Smooth muscle cell (in vitro differentiated cells): ENCODE results near the gene SV2B. TPM values are rescaled to one million over a fixed set of nuclear protein-coding genes. Genes with fewer than 3 reads are reported as not detected.

Source experiments
- DNase-seq: peaks from one replicate; lab custom pipeline; 2025; ENCODE audit not compliant: unreplicated experiment; lab: John Stamatoyannopoulos, UW
- H2AFZ ChIP-seq: fragments of 200-600 bp; sonication (generic); 2 replicates; pipeline ENCODE4 v1.6.0; 2016; ENCODE audit warnings: antibody characterized with exemption, low read depth, mild to moderate bottlenecking
- H3F3A ChIP-seq: fragments of 200-600 bp; sonication (generic); 2 replicates; pipeline ENCODE4 v1.6.0; 2017; ENCODE audit warnings: antibody characterized with exemption, low read depth
- H3K27ac ChIP-seq: fragments of 200-600 bp; sonication (generic); 2 replicates; pipeline ENCODE4 v1.5.1; 2016; ENCODE audit warnings: low read depth, mild to moderate bottlenecking
- H3K27me3 ChIP-seq: fragments of 200-600 bp; sonication (generic); 2 replicates; pipeline ENCODE4 v1.6.1; 2016; ENCODE audit warnings: low read depth, mild to moderate bottlenecking
- H3K36me3 ChIP-seq: fragments of 200-600 bp; sonication (generic); 2 replicates; pipeline ENCODE4 v1.5.1; 2016; ENCODE audit warnings: low read depth
- H3K4me1 ChIP-seq: fragments of 200-600 bp; sonication (generic); 2 replicates; pipeline ENCODE4 v1.5.1; 2016; ENCODE audit warnings: low read depth
- H3K4me2 ChIP-seq: fragments of 200-600 bp; sonication (generic); 2 replicates; pipeline ENCODE4 v1.6.0; 2016; ENCODE audit warnings: mild to moderate bottlenecking
- H3K4me3 ChIP-seq: fragments of 200-600 bp; sonication (generic); 2 replicates; pipeline ENCODE4 v1.5.1; 2016; ENCODE audit warnings: mild to moderate bottlenecking
- H3K79me2 ChIP-seq: fragments of 200-600 bp; sonication (generic); 2 replicates; pipeline ENCODE4 v1.6.0; 2016; ENCODE audit warnings: low read depth, mild to moderate bottlenecking
- H3K9ac ChIP-seq: fragments of 200-600 bp; sonication (generic); 2 replicates; pipeline ENCODE4 v1.6.0; 2016; ENCODE audit warnings: low read depth
- H3K9me3 ChIP-seq: fragments of 200-600 bp; sonication (generic); replicated peaks from 2 replicates; pipeline ENCODE4 v1.5.1; 2016; ENCODE audit warnings: low read depth
- H4K20me1 ChIP-seq: fragments of 200-600 bp; sonication (generic); 2 replicates; pipeline ENCODE4 v1.6.0; 2016; ENCODE audit warnings: low read depth
- WGBS: methylation state at CpG from one replicate; pipeline ENCODE4 v1.1.7; 2016; ENCODE audit warnings: low lambda C conversion rate; 5-methylcytosine and 5-hydroxymethylcytosine counted together
- polyA plus RNA-seq: library from polyadenylated mRNA; unstranded; fragments of >200 nt; fragmentation: Nextera tagmentation; extraction: Ambion mirVana; gene quantifications from 2 replicates; pipeline ENCODE4 v1.2.1, GENCODE V29; 2016
- total RNA-seq: library from RNA; depleted of rRNA; stranded (reverse); fragments of >200 nt; gene quantifications from 2 replicates; pipeline ENCODE4 v1.2.3, GENCODE V29; 2014
- TF ChIP-seq, protein P1 (sequence below): fragments of 200-600 bp; sonication (generic); IDR thresholded peaks from 2 replicates; pipeline ENCODE4 v1.5.1; 2017; ENCODE audit warnings: borderline replicate concordance, mild to moderate bottlenecking, antibody characterized with exemption; ENCODE audit not compliant: insufficient read depth, poor library complexity, severe bottlenecking

SV2B gene
- total and polyA plus RNA-seq, 2 experiments from 2014 or later = not detected

DNA sequence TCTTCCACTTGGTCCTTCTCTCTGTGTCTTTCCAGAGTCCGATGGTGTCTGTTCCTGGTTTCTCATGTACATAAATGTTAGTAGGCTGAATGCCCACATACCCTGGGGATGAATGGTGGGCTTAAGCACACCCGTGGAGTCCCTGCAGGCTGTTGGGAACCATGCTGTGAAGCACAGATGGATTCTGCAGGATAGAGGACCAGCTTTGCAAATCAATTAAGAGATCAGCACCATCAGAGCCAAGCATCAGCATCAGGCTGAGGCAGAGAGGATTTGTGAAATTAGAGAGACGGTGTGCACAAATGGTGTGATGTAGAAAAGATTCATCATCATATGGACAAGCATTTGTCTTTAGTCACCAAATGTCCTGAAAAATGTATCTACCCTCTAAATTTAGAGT is 127.1 kb downstream of the SV2B start:
- H3K4me1 ChIP-seq = peaks cover 3% of the 10 kb centered on the region
- TF ChIP-seq, protein P1, sequence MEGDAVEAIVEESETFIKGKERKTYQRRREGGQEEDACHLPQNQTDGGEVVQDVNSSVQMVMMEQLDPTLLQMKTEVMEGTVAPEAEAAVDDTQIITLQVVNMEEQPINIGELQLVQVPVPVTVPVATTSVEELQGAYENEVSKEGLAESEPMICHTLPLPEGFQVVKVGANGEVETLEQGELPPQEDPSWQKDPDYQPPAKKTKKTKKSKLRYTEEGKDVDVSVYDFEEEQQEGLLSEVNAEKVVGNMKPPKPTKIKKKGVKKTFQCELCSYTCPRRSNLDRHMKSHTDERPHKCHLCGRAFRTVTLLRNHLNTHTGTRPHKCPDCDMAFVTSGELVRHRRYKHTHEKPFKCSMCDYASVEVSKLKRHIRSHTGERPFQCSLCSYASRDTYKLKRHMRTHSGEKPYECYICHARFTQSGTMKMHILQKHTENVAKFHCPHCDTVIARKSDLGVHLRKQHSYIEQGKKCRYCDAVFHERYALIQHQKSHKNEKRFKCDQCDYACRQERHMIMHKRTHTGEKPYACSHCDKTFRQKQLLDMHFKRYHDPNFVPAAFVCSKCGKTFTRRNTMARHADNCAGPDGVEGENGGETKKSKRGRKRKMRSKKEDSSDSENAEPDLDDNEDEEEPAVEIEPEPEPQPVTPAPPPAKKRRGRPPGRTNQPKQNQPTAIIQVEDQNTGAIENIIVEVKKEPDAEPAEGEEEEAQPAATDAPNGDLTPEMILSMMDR = no peak
- H3K79me2 ChIP-seq = no peaks in the 10 kb centered on the region
- no peak for DNase-seq
- H3K36me3 ChIP-seq = no peaks in the 10 kb centered on the region
- H2AFZ ChIP-seq = no peak overlapping the region
- H3K9me3 ChIP-seq = no peaks in the 10 kb centered on the region
- H3K4me3 ChIP-seq = no peak overlapping the region
- H3F3A ChIP-seq = no peaks in the 10 kb centered on the region
- H3K4me2 ChIP-seq = no peak overlapping the region
- H3K9ac ChIP-seq = no peak overlapping the region
- 77% methylated on average over 3 of the region's 3 CpGs for WGBS
- no peak overlapping the region for H3K27ac ChIP-seq
- H3K27me3 ChIP-seq = peaks cover 42% of the 10 kb centered on the region
- no peaks in the 10 kb centered on the region for H4K20me1 ChIP-seq

DNA sequence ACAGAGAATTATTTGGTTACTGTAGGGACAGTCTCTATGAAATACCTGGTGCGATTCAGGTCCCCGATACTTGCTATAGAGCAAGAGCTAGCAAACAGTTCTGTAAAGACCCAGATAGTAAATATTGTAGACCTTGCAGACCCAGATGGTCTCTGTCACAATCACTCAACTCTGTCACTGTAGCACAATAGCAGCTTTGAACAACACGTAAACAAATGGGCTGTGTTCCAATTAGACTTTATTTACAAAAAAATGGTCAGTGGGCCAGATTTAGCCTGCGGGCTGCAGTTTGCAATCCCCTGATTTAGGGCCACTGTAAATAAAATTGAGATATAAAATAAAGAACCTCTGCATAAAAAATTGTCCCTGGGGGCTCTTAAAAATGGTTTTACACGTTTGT is 127.7 kb downstream of the SV2B start:
- TF ChIP-seq, protein P1 = no peak
- H3K27ac ChIP-seq = no peak overlapping the region
- WGBS = 71% methylated on average over 5 of the region's 5 CpGs
- no peaks in the 10 kb centered on the region for H3F3A ChIP-seq
- no peak overlapping the region for H2AFZ ChIP-seq
- no peak for DNase-seq
- no peaks in the 10 kb centered on the region for H3K79me2 ChIP-seq
- peaks cover 37% of the 10 kb centered on the region for H3K27me3 ChIP-seq
- no peak overlapping the region for H3K4me2 ChIP-seq
- peaks cover 3% of the 10 kb centered on the region for H3K4me1 ChIP-seq
- H3K36me3 ChIP-seq = no peaks in the 10 kb centered on the region
- no peak overlapping the region for H3K9ac ChIP-seq
- no peaks in the 10 kb centered on the region for H4K20me1 ChIP-seq
- no peaks in the 10 kb centered on the region for H3K9me3 ChIP-seq
- no peak overlapping the region for H3K4me3 ChIP-seq

DNA sequence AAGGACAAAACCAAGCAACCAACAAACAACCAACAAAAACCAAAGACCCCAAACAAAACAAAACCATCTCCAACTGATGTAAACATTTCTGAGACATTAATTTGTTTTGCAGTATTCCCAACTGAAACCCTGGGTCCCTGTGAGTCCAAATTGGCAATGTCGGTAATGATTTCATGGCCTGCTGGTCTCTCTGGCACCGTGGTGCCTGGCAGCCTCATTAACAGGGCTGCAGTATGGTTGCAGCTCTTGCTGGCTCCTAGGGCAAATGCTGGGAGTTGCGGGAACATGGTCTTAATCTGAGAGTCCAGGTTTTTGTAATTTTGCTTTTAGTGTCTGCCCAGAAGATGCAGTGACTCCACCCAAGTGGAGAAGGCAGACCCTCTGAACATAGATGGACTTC is 128.3 kb downstream of the SV2B start:
- Histone ChIP-seq H3K79me2 (no peaks in the 10 kb centered on the region), H3K27me3 (peaks cover 31% of the 10 kb centered on the region), H3K36me3 (no peaks in the 10 kb centered on the region), H3K9me3 (no peaks in the 10 kb centered on the region), H3K27ac (no peak overlapping the region), H3K4me1 (peaks cover 3% of the 10 kb centered on the region), H2AFZ (no peak overlapping the region), H3K9ac (no peak overlapping the region), H4K20me1 (no peaks in the 10 kb centered on the region), H3F3A (no peaks in the 10 kb centered on the region), H3K4me2 (no peak overlapping the region), H3K4me3 (no peak overlapping the region)
- TF ChIP-seq, protein P1 = no peak
- no peak for DNase-seq
- 82% methylated on average over 3 of the region's 3 CpGs for WGBS

DNA sequence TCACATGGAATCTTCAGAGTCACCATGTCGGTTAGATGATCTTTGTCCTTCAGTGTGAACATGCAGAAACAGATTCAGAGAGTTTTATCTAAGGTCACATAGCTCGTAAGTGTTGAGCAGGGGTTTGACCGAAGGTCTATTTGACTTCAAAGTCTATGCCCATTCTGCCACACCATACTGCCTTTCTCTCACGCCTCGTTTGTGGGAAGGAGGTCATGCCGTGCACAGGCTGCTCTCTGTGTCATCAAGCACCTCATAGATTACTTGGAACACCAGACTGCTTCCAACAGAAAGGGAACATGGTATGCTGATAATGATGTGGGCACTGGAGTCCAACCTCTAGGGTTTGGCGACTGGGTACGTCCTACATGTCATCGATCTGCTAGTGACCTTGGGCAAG is 128.8 kb downstream of the SV2B start:
- no peaks in the 10 kb centered on the region for H3K79me2 ChIP-seq
- H3K27me3 ChIP-seq = peaks cover 28% of the 10 kb centered on the region
- H3K9ac ChIP-seq = no peak overlapping the region
- no peak overlapping the region for H3K4me2 ChIP-seq
- H3K36me3 ChIP-seq = no peaks in the 10 kb centered on the region
- H3K4me1 ChIP-seq = peaks cover 3% of the 10 kb centered on the region
- H3F3A ChIP-seq = no peaks in the 10 kb centered on the region
- TF ChIP-seq, protein P1 = no peak
- no peaks in the 10 kb centered on the region for H3K9me3 ChIP-seq
- H3K4me3 ChIP-seq = no peak overlapping the region
- 90% methylated on average over 9 of the region's 9 CpGs for WGBS
- no peaks in the 10 kb centered on the region for H4K20me1 ChIP-seq
- H3K27ac ChIP-seq = no peak overlapping the region
- no peak for DNase-seq
- H2AFZ ChIP-seq = no peak overlapping the region
